ENCODE data around the gene NCKAP5.

- TF ChIP-seq POLR2A (conservative IDR thresholded peaks at IDR 0.05) (no peak), CTCF (IDR thresholded peaks at IDR 0.05 in 2 of 3, conservative IDR thresholded peaks at IDR 0.05 in 1 of 3; ENCODE audit: insufficient read depth in 2 of 3, low read depth in 1 of 3, low read length in 3 of 3) (no peak), TBL1XR1 (IDR thresholded peaks at IDR 0.05; ENCODE audit: low read length in 2 of 2) (no peak), ZNF780A (CRISPR knock-in tag; IDR thresholded peaks at IDR 0.05) (no peak), HDAC6 (IDR thresholded peaks at IDR 0.05; ENCODE audit: low read depth, low read length) (no peak), RB1 (IDR thresholded peaks at IDR 0.05; ENCODE audit: low read depth) (no peak), EP400 (IDR thresholded peaks at IDR 0.05) (no peak), NFRKB (IDR thresholded peaks at IDR 0.05; ENCODE audit: low read depth) (no peak), POLR2AphosphoS2 (IDR thresholded peaks at IDR 0.05; ENCODE audit: low read length) (no peak), ZNF324 (CRISPR knock-in tag; IDR thresholded peaks at IDR 0.05) (no peak)
Measured at GRCh38 chr2:133400411-133400810, 167.9 kb downstream of the NCKAP5 start.

Data from K562 (cell line).